AG10803 (cell line): Measurements from ENCODE around the gene CCNDBP1.

Experiments used
- DNase-seq: peaks from one replicate; pipeline ENCODE4 v3.0.0; 2010; ENCODE audit warnings: low read depth
- H3K4me3 ChIP-seq: 2 replicates; pipeline ENCODE4 v1.5.1; 2011; ENCODE audit warnings: mild to moderate bottlenecking, low read length, control low read depth
- CTCF ChIP-seq: conservative IDR thresholded peaks from 2 replicates; pipeline ENCODE4 v1.5.1; 2011; ENCODE audit warnings: mild to moderate bottlenecking, low read length, control low read depth, inconsistent platforms

CCNDBP1 gene

GRCh38 chr15:43185157-43186002 is at the start of gene CCNDBP1:
Gene CCNDBP1 (plus strand): TSS chr15:43185403. CDS start chr15:43185499, 96 bp downstream.
- peak; percentile 84 for DNase-seq
- TF ChIP-seq CTCF = peak; percentile 52
- peak within 1 kb of the TSS; percentile 89 for H3K4me3 ChIP-seq

- no peak for TF ChIP-seq CTCF
- no peak overlapping the region for H3K4me3 ChIP-seq
- DNase-seq = peak; percentile 44
Observed at GRCh38 chr15:43143203-43143941, 41.8 kb upstream of the CCNDBP1 start.

GRCh38 chr15:43144512-43144911 is 40.7 kb upstream of the CCNDBP1 start:
- TF ChIP-seq CTCF = no peak
- no peak for DNase-seq

GRCh38 chr15:43146184-43146583 is 39.0 kb upstream of the CCNDBP1 start:
- no peak for DNase-seq
- no peak for TF ChIP-seq CTCF
- no peak overlapping the region for H3K4me3 ChIP-seq

More at GRCh38 chr15:43144512-43144911, 40.7 kb upstream of the CCNDBP1 start:
- no peak overlapping the region for H3K4me3 ChIP-seq

- DNase-seq = peak; percentile 97
- no peak for TF ChIP-seq CTCF
- no peak overlapping the region for H3K4me3 ChIP-seq
Observed at GRCh38 chr15:43150191-43150929, 34.8 kb upstream of the CCNDBP1 start.

GRCh38 chr15:43151688-43152087 is 33.5 kb upstream of the CCNDBP1 start:
- H3K4me3 ChIP-seq = no peak overlapping the region
- no peak for TF ChIP-seq CTCF
- DNase-seq = no peak
